Measurements from ENCODE around the gene ANKRD50. TPM values are rescaled to one million over a fixed set of nuclear protein-coding genes. Genes with fewer than 3 reads are reported as not detected.

ANKRD50 gene
- total RNA-seq, 1 experiment from 2014 or later, result 16.5 TPM

DNA sequence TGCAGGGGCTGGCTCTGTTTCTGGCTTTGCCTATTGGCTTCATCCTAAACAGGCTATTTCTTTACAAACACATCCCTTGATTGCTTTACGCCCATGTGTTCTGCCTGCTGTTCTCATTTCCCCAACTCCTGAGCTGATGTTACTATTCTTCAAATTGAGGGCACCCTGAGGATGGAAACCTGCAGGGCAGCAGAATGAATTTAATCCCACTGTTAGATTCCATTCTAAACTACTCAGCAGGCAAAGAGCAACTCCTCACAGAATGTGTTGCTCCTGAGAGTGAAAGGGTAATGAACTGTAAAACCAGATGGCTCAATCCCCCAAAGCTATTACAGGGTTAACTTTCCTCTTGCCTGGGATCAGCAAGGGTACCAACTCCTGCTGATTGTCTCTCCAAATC, 75.7 kb downstream of the ANKRD50 start:
- CTCF ChIA-PET, result no interaction called here

GRCh38 chr4:124635331-124635730, 77.2 kb downstream of the ANKRD50 start:
- Histone ChIP-seq H3K9me3 (ENCODE audit: control insufficient read depth in 1 of 2, insufficient read depth in 1 of 2, low read depth in 1 of 2, low read length in 2 of 2) (no peaks in the 10 kb centered on the region), H3K9ac (ENCODE audit: low read length) (no peak overlapping the region), H4K20me1 (ENCODE audit: insufficient read depth) (no peaks in the 10 kb centered on the region), H3K27me3 (ENCODE audit: insufficient read depth, low read length) (no peaks in the 10 kb centered on the region), H3K36me3 (ENCODE audit: control insufficient read depth in 1 of 2, insufficient read depth in 2 of 2, low read length in 2 of 2) (no peaks in the 10 kb centered on the region), H3K4me1 (ENCODE audit: control insufficient read depth in 1 of 2, insufficient read depth in 2 of 2, low read length in 2 of 2) (peaks cover 26 to 35% of the 10 kb centered on the region in 2 experiments), H3K79me2 (ENCODE audit: insufficient read depth, low read length) (no peaks in the 10 kb centered on the region), H3K9me2 (ENCODE audit: insufficient read depth) (no peaks in the 10 kb centered on the region), H3K4me2 (ENCODE audit: low read length) (no peak overlapping the region), H3K27ac (ENCODE audit: low read depth, low read length) (no peak overlapping the region), H2AFZ (ENCODE audit: low read depth, low read length, poor library complexity, severe bottlenecking) (no peak overlapping the region), H3K4me3 (replicated peaks in 1 of 2; ENCODE audit: low read depth in 1 of 2, low read length in 2 of 2) (no peak overlapping the region)
- DNase-seq (ENCODE audit: low read depth, low spot score) (no peak), ATAC-seq (no peak)
- BruUV-seq (replicated peaks), result no TSS peak
- CTCF ChIA-PET, result interaction anchor here (1.1 kb wide), 1 partner anchor 301 kb away, joined by 3 read pairs; no protein-coding TSS in a partner anchor
- TF ChIP-seq, protein P1, sequence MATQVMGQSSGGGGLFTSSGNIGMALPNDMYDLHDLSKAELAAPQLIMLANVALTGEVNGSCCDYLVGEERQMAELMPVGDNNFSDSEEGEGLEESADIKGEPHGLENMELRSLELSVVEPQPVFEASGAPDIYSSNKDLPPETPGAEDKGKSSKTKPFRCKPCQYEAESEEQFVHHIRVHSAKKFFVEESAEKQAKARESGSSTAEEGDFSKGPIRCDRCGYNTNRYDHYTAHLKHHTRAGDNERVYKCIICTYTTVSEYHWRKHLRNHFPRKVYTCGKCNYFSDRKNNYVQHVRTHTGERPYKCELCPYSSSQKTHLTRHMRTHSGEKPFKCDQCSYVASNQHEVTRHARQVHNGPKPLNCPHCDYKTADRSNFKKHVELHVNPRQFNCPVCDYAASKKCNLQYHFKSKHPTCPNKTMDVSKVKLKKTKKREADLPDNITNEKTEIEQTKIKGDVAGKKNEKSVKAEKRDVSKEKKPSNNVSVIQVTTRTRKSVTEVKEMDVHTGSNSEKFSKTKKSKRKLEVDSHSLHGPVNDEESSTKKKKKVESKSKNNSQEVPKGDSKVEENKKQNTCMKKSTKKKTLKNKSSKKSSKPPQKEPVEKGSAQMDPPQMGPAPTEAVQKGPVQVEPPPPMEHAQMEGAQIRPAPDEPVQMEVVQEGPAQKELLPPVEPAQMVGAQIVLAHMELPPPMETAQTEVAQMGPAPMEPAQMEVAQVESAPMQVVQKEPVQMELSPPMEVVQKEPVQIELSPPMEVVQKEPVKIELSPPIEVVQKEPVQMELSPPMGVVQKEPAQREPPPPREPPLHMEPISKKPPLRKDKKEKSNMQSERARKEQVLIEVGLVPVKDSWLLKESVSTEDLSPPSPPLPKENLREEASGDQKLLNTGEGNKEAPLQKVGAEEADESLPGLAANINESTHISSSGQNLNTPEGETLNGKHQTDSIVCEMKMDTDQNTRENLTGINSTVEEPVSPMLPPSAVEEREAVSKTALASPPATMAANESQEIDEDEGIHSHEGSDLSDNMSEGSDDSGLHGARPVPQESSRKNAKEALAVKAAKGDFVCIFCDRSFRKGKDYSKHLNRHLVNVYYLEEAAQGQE (IDR thresholded peaks at IDR 0.05; ENCODE audit: low read depth), result no peak
- TF ChIP-seq ELF1 (IDR thresholded peaks at IDR 0.05; ENCODE audit: borderline replicate concordance, low read depth) (no peak), ZFX (IDR thresholded peaks at IDR 0.05) (no peak), SIN3A (IDR thresholded peaks at IDR 0.05; ENCODE audit: low read depth) (no peak), CBX3 (IDR thresholded peaks at IDR 0.05; ENCODE audit: low read depth) (no peak), JUND (IDR thresholded peaks at IDR 0.05) (no peak), ZNF274 (IDR thresholded peaks at IDR 0.05; ENCODE audit: low read depth, low read length) (no peak), POLR2AphosphoS5 (IDR thresholded peaks at IDR 0.05; ENCODE audit: low read depth, low read length) (no peak), FOSL1 (IDR thresholded peaks at IDR 0.05; ENCODE audit: low read depth) (no peak), RAD21 (IDR thresholded peaks at IDR 0.05; ENCODE audit: low read depth) (no peak), SRF (IDR thresholded peaks at IDR 0.05; ENCODE audit: low read depth) (no peak)
- RAD21 ChIA-PET (ENCODE audit: low non-redundant PET in 1 of 2, low total read pairs in 2 of 2, uncharacterized antibody in 2 of 2, unreplicated experiment in 2 of 2), result no interaction called here
- POLR2A ChIA-PET, result no interaction called here
- intact Hi-C loops (cut with micrococcal nuclease), result no loop called here

More for the DNA sequence above, 75.7 kb downstream of the ANKRD50 start:
- Histone ChIP-seq H3K9me2 (ENCODE audit: insufficient read depth) (no peaks in the 10 kb centered on the region), H3K36me3 (ENCODE audit: control insufficient read depth in 1 of 2, insufficient read depth in 2 of 2, low read length in 2 of 2) (no peaks in the 10 kb centered on the region), H3K9me3 (ENCODE audit: control insufficient read depth in 1 of 2, insufficient read depth in 1 of 2, low read depth in 1 of 2, low read length in 2 of 2) (no peaks in the 10 kb centered on the region), H3K27ac (ENCODE audit: low read depth, low read length) (no peak overlapping the region), H3K4me1 (ENCODE audit: control insufficient read depth in 1 of 2, insufficient read depth in 2 of 2, low read length in 2 of 2) (peaks cover 26 to 35% of the 10 kb centered on the region in 2 experiments), H3K4me2 (ENCODE audit: low read length) (no peak overlapping the region), H4K20me1 (ENCODE audit: insufficient read depth) (no peaks in the 10 kb centered on the region), H3K27me3 (ENCODE audit: insufficient read depth, low read length) (no peaks in the 10 kb centered on the region), H3K9ac (ENCODE audit: low read length) (no peak overlapping the region), H3K79me2 (ENCODE audit: insufficient read depth, low read length) (no peaks in the 10 kb centered on the region), H2AFZ (ENCODE audit: low read depth, low read length, poor library complexity, severe bottlenecking) (no peak overlapping the region), H3K4me3 (replicated peaks in 1 of 2; ENCODE audit: low read depth in 1 of 2, low read length in 2 of 2) (no peak overlapping the region)
- DNase-seq (ENCODE audit: low read depth, low spot score) (no peak), ATAC-seq (no peak)
- intact Hi-C loops (cut with micrococcal nuclease), result no loop called here
- ChIA-PET RAD21 (ENCODE audit: low non-redundant PET in 1 of 2, low total read pairs in 2 of 2, uncharacterized antibody in 2 of 2, unreplicated experiment in 2 of 2) (no interaction called here), POLR2A (no interaction called here)
- no peak for TF ChIP-seq TCF7L2 (IDR thresholded peaks at IDR 0.05; ENCODE audit: borderline replicate concordance, extremely low read depth, insufficient read depth, insufficient read length)
- no peak for TF ChIP-seq SP1 (IDR thresholded peaks at IDR 0.05; ENCODE audit: low read depth)
- no peak for TF ChIP-seq FOSL1 (IDR thresholded peaks at IDR 0.05; ENCODE audit: low read depth)
- TF ChIP-seq, protein P2, sequence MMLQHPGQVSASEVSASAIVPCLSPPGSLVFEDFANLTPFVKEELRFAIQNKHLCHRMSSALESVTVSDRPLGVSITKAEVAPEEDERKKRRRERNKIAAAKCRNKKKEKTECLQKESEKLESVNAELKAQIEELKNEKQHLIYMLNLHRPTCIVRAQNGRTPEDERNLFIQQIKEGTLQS (IDR thresholded peaks at IDR 0.05), result no peak
- no peak for TF ChIP-seq RAD21 (IDR thresholded peaks at IDR 0.05; ENCODE audit: low read depth)
- no TSS peak for BruUV-seq (replicated peaks)

Data from HCT116 (cell line).